GM18870 (cell line): ENCODE data around the gene KRTAP5-5.

Experiments used
- ATAC-seq: cut with Tn5 transposase; IDR thresholded peaks from one replicate; pipeline ENCODE4 v1.9.1; 2021; ENCODE audit warnings: moderate library complexity; ENCODE audit not compliant: unreplicated experiment

KRTAP5-5 gene

GRCh38 chr11:1673446-1674172 lies 44.0 kb downstream of the KRTAP5-5 start:
- ATAC-seq: no peak

GRCh38 chr11:1674173-1675131 lies 44.9 kb downstream of the KRTAP5-5 start:
- no peak for ATAC-seq

- ATAC-seq: no peak
Measured at GRCh38 chr11:1675536-1676228, 46.1 kb downstream of the KRTAP5-5 start.

- no peak for ATAC-seq
Measured at GRCh38 chr11:1676229-1676740, 46.7 kb downstream of the KRTAP5-5 start.

GRCh38 chr11:1679881-1680280 lies 50.3 kb downstream of the KRTAP5-5 start:
- ATAC-seq: no peak
